Putamen (tissue), 1 donor: ENCODE results near the gene PTDSS2.

ENCODE experiments used
- DNase-seq: peaks from one replicate; pipeline ENCODE4 v3.0.0-alpha.2; 2016; ENCODE audit warnings: low spot score

PTDSS2 gene

GRCh38 chr11:530960-531831 is 81.1 kb downstream of the PTDSS2 start:
- no peak for DNase-seq

- no peak for DNase-seq
Measured at GRCh38 chr11:531919-532526, 81.9 kb downstream of the PTDSS2 start.

- no peak for DNase-seq
Measured at GRCh38 chr11:532527-532985, 82.5 kb downstream of the PTDSS2 start.

- DNase-seq = no peak
Measured at GRCh38 chr11:532986-533585, 83.0 kb downstream of the PTDSS2 start.

- no peak for DNase-seq
Measured at GRCh38 chr11:533586-534395, 83.7 kb downstream of the PTDSS2 start.

- peak; percentile 30 for DNase-seq
Measured at GRCh38 chr11:534396-535209, 84.5 kb downstream of the PTDSS2 start.

- DNase-seq = no peak
Measured at GRCh38 chr11:535210-535518, 85.1 kb downstream of the PTDSS2 start.

GRCh38 chr11:535519-536454 is 85.7 kb downstream of the PTDSS2 start, which contains the start of gene HRAS:
Gene HRAS (minus strand): TSS chr11:535576.
- DNase-seq = peak; percentile 96

- peak; percentile 67 for DNase-seq
Measured at GRCh38 chr11:536841-537621, 87.0 kb downstream of the PTDSS2 start, which contains the start of gene LRRC56. Gene LRRC56 (plus strand): TSS chr11:537527. CDS start chr11:540685, 3,158 bp downstream.

- no peak for DNase-seq
Measured at GRCh38 chr11:537622-538430, 87.7 kb downstream of the PTDSS2 start.

- DNase-seq = no peak
Measured at GRCh38 chr11:538431-539051, 88.5 kb downstream of the PTDSS2 start.

- no peak for DNase-seq
Measured at GRCh38 chr11:539971-540481, 89.9 kb downstream of the PTDSS2 start.
